Stimulated activated CD4-positive, alpha-beta T cell treated with anti-CD3 and anti-CD28 coated beads, Interleukin-2, amount 100 ng/mL, for 24 hours (primary cell): ENCODE results near the gene MCCD1.

ENCODE experiments used
- DNase-seq, 2 donors: peaks; one replicate each; pipeline ENCODE4 v3.0.0-alpha.2; 2020

Gene MCCD1

GRCh38 chr6:31544676-31545075 is 15.9 kb downstream of the MCCD1 start:
- DNase-seq: no peak

- no peak for DNase-seq
These were observed 16.5 kb downstream of the MCCD1 start for GRCh38 chr6:31545291-31545690.

DNA sequence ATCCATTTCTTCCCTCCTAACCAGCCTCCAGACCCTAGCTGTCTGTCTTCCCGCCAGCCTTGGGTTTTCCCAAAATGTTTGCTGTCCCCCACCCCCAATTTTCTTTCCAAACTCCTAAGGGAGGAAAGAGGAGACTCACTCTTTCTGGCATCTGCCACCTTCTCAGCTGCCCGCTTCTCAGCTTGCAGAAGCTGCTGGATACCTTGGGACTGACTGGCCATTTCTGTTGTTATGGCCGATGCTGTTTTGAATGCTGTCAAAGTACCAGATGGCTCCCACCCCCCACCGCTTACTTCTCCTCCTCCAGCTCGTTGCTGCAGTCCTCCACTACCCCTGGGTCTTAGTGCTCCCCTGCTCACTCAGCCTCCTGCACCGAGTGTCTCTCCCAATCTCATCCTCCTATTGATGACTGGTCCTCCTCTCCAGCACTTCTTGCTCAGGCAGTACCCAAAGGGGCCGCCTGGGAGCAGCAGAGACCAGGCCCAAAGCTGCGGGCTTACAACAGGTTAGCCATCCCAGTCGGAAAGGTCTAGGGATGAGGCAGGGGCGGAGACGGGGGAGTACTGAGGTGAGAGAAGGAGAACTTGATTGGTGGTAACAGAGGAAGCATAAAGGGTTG is 17.7 kb downstream of the MCCD1 start, which contains the start of gene ATP6V1G2:
Gene ATP6V1G2 (minus strand): TSS at position 270 of the 619 bp plus-strand sequence. CDS start 49 bp downstream, at position 221.
- DNase-seq: peak; percentile 91 to 94

GRCh38 chr6:31546958-31547726 is 18.4 kb downstream of the MCCD1 start, which contains the start of gene NFKBIL1:
TSS of gene NFKBIL1 (plus strand) at chr6:31547608. CDS start at chr6:31547695, 87 bp downstream.
- peak; percentile 92 for DNase-seq

GRCh38 chr6:31547727-31548543 is 19.2 kb downstream of the MCCD1 start:
- no peak for DNase-seq

DNA sequence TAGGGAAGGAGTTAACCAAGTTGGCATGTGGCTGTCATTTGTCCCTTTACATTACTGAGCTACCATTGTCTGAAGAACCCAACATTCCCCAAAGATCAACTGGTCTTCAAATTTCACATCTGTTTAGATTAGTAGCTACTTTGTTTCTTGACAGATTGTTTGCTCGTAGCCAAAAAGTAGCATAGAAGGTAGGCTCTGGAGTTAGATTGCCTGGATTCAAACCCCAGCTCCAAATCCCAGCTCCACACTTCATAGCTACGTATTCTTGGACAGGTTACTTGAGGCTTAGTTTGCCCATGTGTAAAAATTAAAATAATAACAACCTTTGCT is 19.7 kb downstream of the MCCD1 start:
- DNase-seq: no peak

DNA sequence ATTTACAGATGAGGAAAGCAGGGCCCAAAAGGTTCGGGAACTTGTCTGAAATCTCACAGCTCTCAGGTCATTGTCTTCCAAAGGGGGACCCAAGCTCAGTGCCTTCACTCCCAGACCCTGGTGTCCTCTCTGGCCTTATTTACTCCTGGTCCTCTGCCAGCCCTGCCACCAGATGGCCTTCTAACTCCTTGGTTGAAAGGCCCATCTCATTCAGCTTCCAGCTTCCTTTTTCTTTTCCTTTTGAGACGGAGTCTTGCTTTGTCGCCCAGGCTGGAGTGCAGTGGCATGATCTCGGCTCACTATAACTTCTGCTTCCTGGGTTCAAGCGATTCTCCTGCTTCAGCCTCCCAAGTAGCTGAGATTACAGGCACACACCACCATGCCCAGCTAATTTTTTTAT is 22.6 kb downstream of the MCCD1 start:
- peak; percentile 66 to 76 for DNase-seq

GRCh38 chr6:31556307-31556706 is 27.5 kb downstream of the MCCD1 start:
- DNase-seq: no peak

- no peak for DNase-seq
These were observed 28.9 kb downstream of the MCCD1 start for GRCh38 chr6:31557443-31558317.

GRCh38 chr6:31558318-31558625 is 29.5 kb downstream of the MCCD1 start:
- DNase-seq: no peak

DNA sequence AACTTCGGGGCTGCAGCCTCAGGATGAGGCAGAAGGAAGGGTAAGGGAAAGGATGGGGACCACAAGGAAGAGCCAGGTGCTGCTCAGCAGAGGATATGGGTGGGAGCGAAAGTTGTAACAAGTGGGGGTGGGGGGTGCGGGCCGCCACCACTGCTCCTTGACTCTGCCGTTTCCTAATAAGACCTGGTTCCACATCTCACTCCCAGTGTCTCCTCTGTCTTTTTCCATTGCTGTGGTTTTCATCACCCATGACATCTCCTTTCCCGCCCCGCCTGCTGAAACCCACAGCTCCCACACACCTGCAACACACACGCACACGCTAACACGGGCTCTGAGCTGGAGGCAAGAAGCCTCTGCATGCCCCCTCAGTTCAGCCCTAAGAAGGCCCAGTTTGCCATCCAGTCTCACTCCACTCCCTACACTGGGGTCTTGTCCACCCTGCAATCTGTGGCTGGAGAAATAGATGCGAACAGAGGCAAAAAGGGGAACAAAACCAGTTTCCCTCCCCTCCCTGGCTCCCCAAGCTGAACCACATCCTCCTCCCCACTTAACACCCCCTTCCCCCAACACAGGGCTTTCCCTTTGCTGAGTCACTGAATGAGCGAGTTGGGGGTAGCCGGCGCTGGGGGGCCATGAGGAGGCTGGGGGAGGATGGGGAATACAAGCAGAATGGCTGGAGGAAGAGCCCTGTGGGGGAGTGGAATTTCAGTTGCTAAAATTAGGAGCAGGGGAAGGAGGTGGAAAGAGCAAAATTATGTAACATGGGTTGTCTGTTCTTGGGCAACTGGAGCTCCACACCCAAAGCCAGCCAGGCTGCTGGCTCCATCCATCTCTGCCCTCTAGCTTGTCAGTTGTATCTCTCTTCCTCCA is 30.1 kb downstream of the MCCD1 start:
- DNase-seq: peak; percentile 76 to 77

- no peak for DNase-seq
These were observed 30.8 kb downstream of the MCCD1 start for GRCh38 chr6:31559606-31559957.

- peak; percentile 48 to 58 for DNase-seq
These were observed 31.4 kb downstream of the MCCD1 start for GRCh38 chr6:31559958-31560696.

DNA sequence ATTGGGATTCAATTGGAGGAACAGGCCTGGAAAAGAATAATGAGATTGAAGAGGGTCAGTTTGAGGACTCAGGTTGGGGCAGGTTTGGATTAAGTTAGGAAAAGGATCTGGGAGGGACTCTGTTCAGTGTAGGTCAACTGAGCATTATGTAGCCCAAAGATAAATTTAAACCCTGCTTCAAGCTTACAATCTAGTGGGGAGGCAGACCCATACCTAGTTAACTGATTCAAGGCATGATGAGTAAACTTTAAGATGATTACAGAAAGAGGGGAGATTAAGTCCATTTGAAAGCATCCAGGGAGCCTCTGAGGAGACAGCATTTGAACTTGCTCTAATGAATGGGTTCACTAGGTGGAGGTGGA is 31.9 kb downstream of the MCCD1 start:
- DNase-seq: no peak

- DNase-seq: peak in 1 of 2 donors; percentile 50
These were observed 39.0 kb downstream of the MCCD1 start for GRCh38 chr6:31567531-31568370.

DNA sequence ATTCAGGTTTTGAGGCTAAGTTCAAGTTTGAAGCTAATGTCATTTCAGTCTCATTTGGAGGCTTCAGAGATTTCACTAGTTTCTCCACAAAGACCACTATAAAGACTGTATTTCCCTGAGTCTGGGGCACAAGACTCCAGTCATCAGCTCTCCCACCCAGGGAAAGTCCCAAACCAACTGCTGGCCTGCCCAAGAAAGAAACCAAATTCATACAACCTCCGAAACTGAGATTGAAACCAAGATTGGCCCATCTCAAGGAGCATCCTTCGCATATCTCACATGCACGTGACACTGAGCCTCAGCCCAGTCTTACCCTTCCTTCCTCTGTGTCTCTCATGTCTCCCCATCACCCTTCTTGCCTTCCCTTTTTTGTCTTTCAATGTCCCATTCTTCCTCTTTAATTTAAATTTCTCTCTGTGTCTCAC is 39.8 kb downstream of the MCCD1 start:
- peak; percentile 65 to 74 for DNase-seq

GRCh38 chr6:31569861-31570536 is 41.2 kb downstream of the MCCD1 start:
- no peak for DNase-seq

DNA sequence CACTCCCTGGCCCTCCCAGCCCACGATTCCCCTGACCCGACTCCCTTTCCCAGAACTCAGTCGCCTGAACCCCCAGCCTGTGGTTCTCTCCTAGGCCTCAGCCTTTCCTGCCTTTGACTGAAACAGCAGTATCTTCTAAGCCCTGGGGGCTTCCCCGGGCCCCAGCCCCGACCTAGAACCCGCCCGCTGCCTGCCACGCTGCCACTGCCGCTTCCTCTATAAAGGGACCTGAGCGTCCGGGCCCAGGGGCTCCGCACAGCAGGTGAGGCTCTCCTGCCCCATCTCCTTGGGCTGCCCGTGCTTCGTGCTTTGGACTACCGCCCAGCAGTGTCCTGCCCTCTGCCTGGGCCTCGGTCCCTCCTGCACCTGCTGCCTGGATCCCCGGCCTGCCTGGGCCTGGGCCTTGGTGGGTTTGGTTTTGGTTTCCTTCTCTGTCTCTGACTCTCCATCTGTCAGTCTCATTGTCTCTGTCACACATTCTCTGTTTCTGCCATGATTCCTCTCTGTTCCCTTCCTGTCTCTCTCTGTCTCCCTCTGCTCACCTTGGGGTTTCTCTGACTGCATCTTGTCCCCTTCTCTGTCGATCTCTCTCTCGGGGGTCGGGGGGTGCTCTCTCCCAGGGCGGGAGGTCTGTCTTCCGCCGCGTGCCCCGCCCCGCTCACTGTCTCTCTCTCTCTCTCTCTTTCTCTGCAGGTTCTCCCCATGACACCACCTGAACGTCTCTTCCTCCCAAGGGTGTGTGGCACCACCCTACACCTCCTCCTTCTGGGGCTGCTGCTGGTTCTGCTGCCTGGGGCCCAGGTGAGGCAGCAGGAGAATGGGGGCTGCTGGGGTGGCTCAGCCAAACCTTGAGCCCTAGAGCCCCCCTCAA is 43.5 kb downstream of the MCCD1 start, which contains the start of gene LTA:
Gene LTA (plus strand): TSS at position 249 of the 871 bp plus-strand sequence. CDS start 454 bp downstream, at position 703.
- DNase-seq: peak; percentile 80 to 87
